GM12864 (cell line): ENCODE measurements around the gene JAKMIP2.

Experiments used
- DNase-seq: peaks from one replicate; pipeline ENCODE4 v3.0.0-alpha.2; 2011; ENCODE audit warnings: low read depth
- H3K4me3 ChIP-seq: 2 replicates; pipeline ENCODE4 v1.5.1; 2011; ENCODE audit warnings: mild to moderate bottlenecking, low read depth, low read length, control low read depth
- CTCF ChIP-seq: IDR thresholded peaks from 2 replicates; pipeline ENCODE4 v1.5.1; 2011; ENCODE audit warnings: low read depth, mild to moderate bottlenecking, moderate library complexity, low read length, control low read depth, inconsistent platforms; ENCODE audit errors: missing control alignments

The JAKMIP2 gene

GRCh38 chr5:147633173-147633572 lies 149.4 kb downstream of the JAKMIP2 start:
- no peak for TF ChIP-seq CTCF
- H3K4me3 ChIP-seq: no peak overlapping the region
- no peak for DNase-seq

DNA sequence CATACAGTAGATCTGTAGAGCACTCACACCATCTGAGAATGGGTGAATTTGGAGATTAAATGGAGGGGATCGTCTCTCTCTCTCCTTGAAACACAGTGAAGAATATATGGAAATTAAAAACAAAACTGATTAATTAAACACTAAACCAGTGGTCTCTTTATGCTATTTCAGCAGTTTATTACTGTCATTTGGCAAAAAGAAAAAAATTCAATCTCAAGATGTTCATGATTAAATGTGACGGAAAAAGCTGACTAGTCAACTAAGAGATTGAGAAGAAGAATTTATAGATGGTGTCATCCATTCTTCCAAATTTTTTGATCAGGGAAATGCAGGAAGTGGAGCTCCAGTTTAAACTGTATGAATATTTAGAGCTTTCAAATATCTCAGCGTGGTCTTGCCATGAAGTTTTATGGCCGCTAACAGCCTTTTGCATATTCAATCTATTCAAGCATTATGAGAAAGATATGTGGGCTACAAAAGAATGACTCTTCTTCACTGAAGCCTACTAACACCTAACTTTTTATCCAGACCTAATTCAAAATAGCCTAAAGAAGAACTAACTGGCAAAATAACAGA lies 151.0 kb downstream of the JAKMIP2 start:
- DNase-seq: no peak
- no peak for TF ChIP-seq CTCF
- no peak overlapping the region for H3K4me3 ChIP-seq

- no peak for DNase-seq
Observed at GRCh38 chr5:147629196-147629595, 153.3 kb downstream of the JAKMIP2 start.

DNA sequence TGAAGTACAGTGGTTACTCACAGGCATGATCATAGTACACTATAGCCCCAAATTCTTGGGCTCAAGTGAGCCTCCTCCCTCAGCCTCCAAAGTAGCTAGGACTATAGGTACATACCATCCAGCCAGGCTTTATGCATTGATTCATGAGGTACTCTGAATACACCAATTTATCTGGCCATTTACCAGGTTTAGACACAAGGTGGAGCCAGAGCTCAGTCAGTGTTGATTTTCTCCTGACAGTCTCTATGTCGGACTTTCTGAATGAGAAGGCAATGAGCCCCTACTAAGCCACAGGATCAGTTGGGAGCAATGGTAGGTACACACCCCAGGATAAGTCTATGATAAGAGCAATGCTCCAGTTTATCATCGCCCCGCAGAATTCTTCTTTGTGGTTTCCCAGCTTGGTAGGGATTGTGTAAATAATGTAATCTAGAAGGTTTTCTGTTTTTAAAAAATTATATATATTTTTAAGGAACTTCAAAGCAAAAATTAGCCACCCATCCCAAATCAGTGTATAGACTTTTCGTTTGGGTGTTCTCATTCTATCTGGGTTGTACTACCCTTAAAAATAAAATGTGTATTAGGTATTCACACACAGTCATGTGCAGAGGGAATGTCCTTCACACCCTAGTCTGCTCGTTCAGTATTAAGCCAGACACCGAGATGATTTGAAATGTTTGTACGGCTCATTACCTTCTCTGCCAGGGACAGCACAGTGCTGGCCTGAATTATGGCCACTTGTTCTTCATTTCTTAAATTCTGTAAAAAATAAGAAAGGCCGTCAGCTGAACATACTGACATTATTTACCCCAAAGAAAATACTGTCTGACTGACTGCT lies 154.3 kb downstream of the JAKMIP2 start:
- peak; percentile 78 for TF ChIP-seq CTCF
- H3K4me3 ChIP-seq: no peak overlapping the region
- peak; percentile 15 for DNase-seq

More at GRCh38 chr5:147629196-147629595, 153.3 kb downstream of the JAKMIP2 start:
- TF ChIP-seq CTCF: no peak
- H3K4me3 ChIP-seq: no peak overlapping the region

DNA sequence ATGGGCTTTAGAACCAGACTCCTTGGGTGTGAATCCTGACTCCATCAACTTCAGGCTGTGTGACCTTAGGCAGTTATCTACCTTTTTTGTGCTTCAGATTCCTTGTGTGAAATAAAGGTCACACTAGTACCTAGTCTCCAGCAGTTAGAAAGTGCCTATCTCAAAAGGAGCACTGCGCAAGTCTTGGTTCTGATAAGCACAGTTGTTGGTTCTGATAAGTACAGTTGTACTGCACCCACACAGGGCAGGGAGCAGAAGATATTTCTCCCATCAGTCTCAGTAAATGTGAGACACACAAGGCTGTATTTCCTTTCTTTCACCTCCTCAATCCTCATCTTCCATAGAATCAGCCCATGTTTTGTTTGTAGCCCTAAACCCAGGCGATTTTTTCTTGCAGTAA lies 156.1 kb downstream of the JAKMIP2 start:
- H3K4me3 ChIP-seq: no peak overlapping the region
- DNase-seq: no peak
- no peak for TF ChIP-seq CTCF

DNA sequence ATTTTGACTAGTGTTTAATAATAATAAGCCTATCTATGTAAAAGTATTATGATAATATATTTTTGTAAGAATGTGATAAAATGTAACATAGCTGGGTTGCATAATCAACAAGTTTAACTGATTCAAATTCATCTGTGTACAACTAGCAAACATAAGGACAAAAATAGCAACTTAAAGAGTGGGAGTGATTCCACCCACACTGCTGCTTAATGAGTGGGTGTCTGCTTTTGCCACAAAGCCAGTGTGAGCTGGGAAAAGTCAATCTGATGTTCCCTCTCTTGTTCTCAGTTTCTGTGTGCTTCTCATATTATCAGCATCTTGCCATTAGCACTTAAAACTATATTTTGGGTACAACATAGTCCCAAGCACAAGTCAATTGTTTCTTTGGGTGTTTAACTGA lies 161.5 kb downstream of the JAKMIP2 start:
- H3K4me3 ChIP-seq: no peak overlapping the region
- DNase-seq: no peak
- TF ChIP-seq CTCF: no peak
